Upper lobe of right lung (tissue), 1 donor: ENCODE results near the gene PLCL2. TPM values are rescaled to one million over a fixed set of nuclear protein-coding genes. Genes with fewer than 3 reads are reported as not detected.

Source experiments
- ATAC-seq: fragments of 200-7000 bp; cut with Tn5 transposase; one replicate; pipeline ENCODE4 v1.9.1; 2020; ENCODE audit warnings: mild to moderate bottlenecking, moderate library complexity
- DNase-seq: peaks from one replicate; pipeline ENCODE4 v3.0.0-alpha.2; 2020
- H3K27ac ChIP-seq: fragments of 200-600 bp; one replicate; pipeline ENCODE4 v1.8.0; 2022
- H3K27me3 ChIP-seq: fragments of 200-600 bp; one replicate; pipeline ENCODE4 v1.8.0; 2022; ENCODE audit warnings: mild to moderate bottlenecking
- H3K36me3 ChIP-seq: fragments of 200-600 bp; one replicate; pipeline ENCODE4 v1.8.0; 2022
- H3K4me1 ChIP-seq: fragments of 200-600 bp; one replicate; pipeline ENCODE4 v1.8.0; 2022
- H3K4me3 ChIP-seq: fragments of 200-600 bp; one replicate; pipeline ENCODE4 v1.8.0; 2022; ENCODE audit warnings: mild to moderate bottlenecking
- H3K9me3 ChIP-seq: fragments of 200-600 bp; one replicate; pipeline ENCODE4 v1.8.0; 2022
- intact Hi-C: fragments of 100-400 bp; cut with DNase I; formaldehyde crosslinking; loops from one replicate; pipeline ENCODE4 v1.11.0; 2022
- total RNA-seq: library from RNA; stranded (reverse); fragmentation: NEBNext Ultra II Directional; extraction: Animal tissue kit (Norgen Biotek cat#: 25700); gene quantifications from one replicate; pipeline ENCODE4 v1.2.1, GENCODE V29; 2021
- TF ChIP-seq, protein P1 (sequence below): fragments of 200-600 bp; IDR thresholded peaks from one replicate; pipeline ENCODE4 v1.8.0; 2022; ENCODE audit warnings: antibody characterized with exemption
- donor health status: DM: no; HTN: yes; CAD: no; lungs with severe emphysema.

PLCL2 gene
- total RNA-seq, 1 donor from 2014 or later = 9.1 TPM

DNA sequence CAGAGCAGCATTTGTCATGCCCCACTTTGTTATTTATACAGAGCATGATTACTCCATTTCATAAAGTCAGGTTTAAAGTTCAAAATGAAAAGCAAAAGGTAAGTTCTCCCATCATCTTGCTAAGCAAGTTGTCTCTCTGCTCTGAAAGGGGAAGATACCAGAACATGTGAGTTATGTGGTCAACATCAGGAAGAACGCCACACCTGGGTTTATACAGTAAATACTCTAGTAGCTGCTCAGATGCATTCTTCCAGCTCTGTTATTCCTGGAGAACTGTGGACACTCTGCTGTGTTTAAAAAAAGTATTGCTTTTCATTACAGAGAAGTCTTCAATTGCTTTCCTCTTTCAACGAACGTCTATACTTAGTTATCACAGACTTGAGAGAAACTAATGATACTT lies 145.7 kb downstream of the PLCL2 start:
- no peaks in the 10 kb centered on the region for H3K4me1 ChIP-seq
- H3K27ac ChIP-seq = no peak overlapping the region
- H3K9me3 ChIP-seq = no peaks in the 10 kb centered on the region
- TF ChIP-seq, protein P1, sequence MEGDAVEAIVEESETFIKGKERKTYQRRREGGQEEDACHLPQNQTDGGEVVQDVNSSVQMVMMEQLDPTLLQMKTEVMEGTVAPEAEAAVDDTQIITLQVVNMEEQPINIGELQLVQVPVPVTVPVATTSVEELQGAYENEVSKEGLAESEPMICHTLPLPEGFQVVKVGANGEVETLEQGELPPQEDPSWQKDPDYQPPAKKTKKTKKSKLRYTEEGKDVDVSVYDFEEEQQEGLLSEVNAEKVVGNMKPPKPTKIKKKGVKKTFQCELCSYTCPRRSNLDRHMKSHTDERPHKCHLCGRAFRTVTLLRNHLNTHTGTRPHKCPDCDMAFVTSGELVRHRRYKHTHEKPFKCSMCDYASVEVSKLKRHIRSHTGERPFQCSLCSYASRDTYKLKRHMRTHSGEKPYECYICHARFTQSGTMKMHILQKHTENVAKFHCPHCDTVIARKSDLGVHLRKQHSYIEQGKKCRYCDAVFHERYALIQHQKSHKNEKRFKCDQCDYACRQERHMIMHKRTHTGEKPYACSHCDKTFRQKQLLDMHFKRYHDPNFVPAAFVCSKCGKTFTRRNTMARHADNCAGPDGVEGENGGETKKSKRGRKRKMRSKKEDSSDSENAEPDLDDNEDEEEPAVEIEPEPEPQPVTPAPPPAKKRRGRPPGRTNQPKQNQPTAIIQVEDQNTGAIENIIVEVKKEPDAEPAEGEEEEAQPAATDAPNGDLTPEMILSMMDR = no peak
- H3K4me3 ChIP-seq = no peak overlapping the region
- intact Hi-C loops = no loop called here
- ATAC-seq (no peak), DNase-seq (no peak)
- H3K27me3 ChIP-seq = no peaks in the 10 kb centered on the region
- no peaks in the 10 kb centered on the region for H3K36me3 ChIP-seq

DNA sequence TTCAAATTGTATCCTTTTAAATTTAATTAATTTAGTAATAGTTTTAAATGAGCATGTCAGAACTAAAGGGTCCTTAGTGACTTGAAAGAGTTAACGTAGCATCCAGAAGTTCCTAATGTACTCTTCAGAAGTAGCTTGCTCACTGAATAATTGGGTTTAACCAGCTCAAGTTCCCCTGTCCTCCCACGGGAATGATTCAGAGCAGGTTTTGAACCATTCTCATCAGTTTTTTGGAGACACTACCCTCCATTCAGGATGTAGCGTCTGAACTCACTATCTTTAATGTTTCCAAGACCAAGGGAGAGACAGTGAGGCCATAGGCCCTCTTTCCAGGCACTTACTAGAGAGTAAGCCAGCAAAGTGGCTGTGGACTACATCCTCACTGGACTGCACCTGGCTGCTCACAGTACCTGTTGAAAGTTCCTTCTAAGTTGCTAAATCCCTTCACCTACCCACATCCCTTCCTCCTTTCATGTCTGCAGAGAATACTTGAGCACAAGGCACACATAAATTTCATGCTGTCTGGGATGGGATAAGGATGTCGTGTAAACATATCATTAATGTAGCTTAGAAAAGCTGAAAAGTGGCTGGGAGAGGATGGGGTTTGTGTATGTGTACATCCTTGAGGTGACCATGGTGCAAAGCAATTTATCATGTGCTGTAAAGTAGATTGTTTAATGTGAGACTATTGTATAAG lies 146.3 kb downstream of the PLCL2 start:
- ATAC-seq = no peak
- intact Hi-C loops = no loop called here
- Histone ChIP-seq H3K36me3 (no peaks in the 10 kb centered on the region), H3K27ac (no peak overlapping the region), H3K9me3 (no peaks in the 10 kb centered on the region), H3K4me3 (no peak overlapping the region), H3K4me1 (no peaks in the 10 kb centered on the region), H3K27me3 (no peaks in the 10 kb centered on the region)
- no peak for DNase-seq
- TF ChIP-seq, protein P1 = no peak

DNA sequence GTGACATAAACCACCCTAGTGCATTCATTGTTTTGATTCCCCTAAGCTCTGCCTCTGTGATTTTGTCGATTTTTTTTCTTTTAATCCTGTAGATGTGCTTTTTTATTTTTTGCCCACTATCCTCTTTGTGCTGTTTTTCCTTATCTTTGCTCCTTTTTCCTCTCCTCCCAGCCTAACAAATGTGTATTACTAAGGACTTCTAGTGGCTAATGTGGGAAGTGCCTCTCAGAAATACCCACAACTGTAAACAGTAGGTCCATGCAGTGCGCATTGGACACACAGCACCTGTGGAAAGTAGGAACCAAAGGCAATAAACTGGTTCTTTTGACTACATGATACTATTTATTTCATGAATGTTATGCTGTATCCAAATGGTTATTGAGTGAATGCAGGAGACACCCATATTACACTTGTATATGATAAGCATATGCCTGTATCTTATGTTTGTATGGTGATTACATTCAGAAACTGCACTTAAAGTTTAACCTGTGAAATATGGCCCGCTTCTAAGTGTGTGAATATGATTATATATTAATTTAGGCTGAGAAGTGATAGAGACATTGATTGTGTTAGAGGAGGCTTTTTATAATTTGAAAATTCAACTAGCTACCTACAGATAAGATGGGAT lies 147.8 kb downstream of the PLCL2 start:
- ATAC-seq (peak; percentile 73), DNase-seq (no peak)
- Histone ChIP-seq H3K27ac (no peak overlapping the region), H3K36me3 (no peaks in the 10 kb centered on the region), H3K4me3 (no peak overlapping the region), H3K9me3 (no peaks in the 10 kb centered on the region), H3K4me1 (no peaks in the 10 kb centered on the region), H3K27me3 (no peaks in the 10 kb centered on the region)
- intact Hi-C loops = no loop called here
- TF ChIP-seq, protein P1 = peak; percentile 61

DNA sequence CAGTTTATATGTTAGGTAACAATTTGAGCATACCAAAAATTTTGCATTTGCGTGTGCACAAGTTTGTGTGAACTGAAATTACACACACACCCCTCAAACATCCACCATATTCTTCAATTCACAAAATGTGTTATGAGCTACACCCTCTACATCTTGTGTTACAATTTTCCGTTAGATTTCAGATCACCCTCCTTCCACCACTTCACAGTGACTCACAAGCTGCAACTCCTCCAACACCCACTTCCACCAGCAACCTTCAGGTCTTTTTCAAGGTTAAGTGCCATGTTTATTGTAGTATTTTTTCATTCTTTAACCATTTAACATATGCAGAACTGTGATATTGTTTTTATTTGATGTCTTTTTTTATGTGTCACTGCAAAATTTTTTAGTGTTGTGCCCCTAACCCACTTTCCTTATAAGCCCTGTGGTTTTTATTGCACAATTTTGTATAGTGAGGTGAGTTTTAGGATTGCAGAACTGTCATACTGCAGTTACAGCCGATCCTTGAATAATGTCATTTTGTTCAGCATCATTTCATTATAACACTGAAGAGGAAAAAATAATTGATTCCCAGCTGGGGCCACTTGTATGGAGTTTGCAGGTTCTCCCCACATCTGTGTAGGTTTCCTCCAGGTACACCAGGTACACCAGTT lies 148.9 kb downstream of the PLCL2 start:
- H3K9me3 ChIP-seq = no peaks in the 10 kb centered on the region
- H3K4me1 ChIP-seq = no peaks in the 10 kb centered on the region
- H3K36me3 ChIP-seq = no peaks in the 10 kb centered on the region
- DNase-seq = no peak
- intact Hi-C loops = no loop called here
- TF ChIP-seq, protein P1 = no peak
- ATAC-seq = no peak
- H3K27ac ChIP-seq = no peak overlapping the region
- H3K4me3 ChIP-seq = no peak overlapping the region
- H3K27me3 ChIP-seq = no peaks in the 10 kb centered on the region

DNA sequence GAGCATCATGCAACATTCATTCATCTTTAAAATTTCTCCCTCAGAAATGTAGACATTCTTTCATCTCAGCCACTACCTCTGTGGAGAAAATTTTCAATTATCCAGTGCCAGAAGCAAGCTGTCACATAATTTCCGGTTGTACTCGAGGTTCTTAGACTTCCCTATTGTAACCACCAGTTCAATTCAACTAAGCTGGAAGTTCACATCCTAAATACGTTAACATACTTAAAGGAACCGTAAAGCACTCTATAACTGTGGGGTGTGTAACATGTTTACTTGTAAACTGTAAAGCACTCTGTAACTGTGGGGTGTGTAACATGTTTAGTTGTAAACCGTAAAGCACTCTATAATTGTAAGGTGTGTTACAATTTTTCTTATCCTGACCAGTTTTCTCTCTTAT lies 150.3 kb downstream of the PLCL2 start:
- H3K36me3 ChIP-seq = no peaks in the 10 kb centered on the region
- H3K4me1 ChIP-seq = peaks cover 9% of the 10 kb centered on the region
- intact Hi-C loops = no loop called here
- H3K27ac ChIP-seq = no peak overlapping the region
- no peaks in the 10 kb centered on the region for H3K27me3 ChIP-seq
- DNase-seq (no peak), ATAC-seq (no peak)
- TF ChIP-seq, protein P1 = no peak
- no peaks in the 10 kb centered on the region for H3K9me3 ChIP-seq
- H3K4me3 ChIP-seq = no peak overlapping the region
